Fibroblast of villous mesenchyme (primary cell): Measurements from ENCODE around the gene FCHSD2. TPM values are rescaled to one million over a fixed set of nuclear protein-coding genes. Genes with fewer than 3 reads are reported as not detected.

ENCODE experiments used
- DNase-seq: peaks from one replicate; pipeline ENCODE4 v3.0.0-alpha.2; 2010; ENCODE audit warnings: low read depth
- H3K4me3 ChIP-seq: 2 replicates; pipeline ENCODE4 v1.5.1; 2011; ENCODE audit warnings: low read depth, mild to moderate bottlenecking, low read length
- total RNA-seq: library from RNA; depleted of rRNA; stranded (reverse); fragments of >200 nt; gene quantifications from 2 replicates; pipeline ENCODE4 v1.2.3, GENCODE V29; 2012
- TF ChIP-seq, protein P1 (sequence below): IDR thresholded peaks from 2 replicates; pipeline ENCODE4 v1.5.1; 2012; ENCODE audit warnings: low read depth, mild to moderate bottlenecking, low read length; ENCODE audit not compliant: insufficient read depth

FCHSD2 gene
- total RNA-seq, 1 donor: 11.2 TPM

DNA sequence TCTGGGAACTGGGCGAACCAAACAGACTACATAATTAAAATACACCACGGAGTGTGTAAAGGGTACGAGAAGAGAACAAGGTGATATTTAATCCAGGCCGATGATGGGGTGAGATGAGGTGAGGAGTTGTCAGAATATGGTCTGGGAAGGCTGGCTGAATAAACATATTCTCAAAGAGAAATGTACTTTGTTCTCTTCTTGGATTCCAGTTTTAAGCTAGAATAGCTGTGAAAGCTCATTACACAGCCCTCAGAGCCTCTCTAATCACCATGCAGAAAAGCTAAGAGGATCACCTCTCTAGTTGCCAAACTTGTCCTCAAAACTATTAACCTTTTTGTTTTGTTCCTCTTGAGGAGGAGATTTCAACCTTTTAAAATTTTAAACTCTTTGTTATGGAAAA lies 238.1 kb downstream of the FCHSD2 start:
- H3K4me3 ChIP-seq: no peak overlapping the region
- TF ChIP-seq, protein P1, sequence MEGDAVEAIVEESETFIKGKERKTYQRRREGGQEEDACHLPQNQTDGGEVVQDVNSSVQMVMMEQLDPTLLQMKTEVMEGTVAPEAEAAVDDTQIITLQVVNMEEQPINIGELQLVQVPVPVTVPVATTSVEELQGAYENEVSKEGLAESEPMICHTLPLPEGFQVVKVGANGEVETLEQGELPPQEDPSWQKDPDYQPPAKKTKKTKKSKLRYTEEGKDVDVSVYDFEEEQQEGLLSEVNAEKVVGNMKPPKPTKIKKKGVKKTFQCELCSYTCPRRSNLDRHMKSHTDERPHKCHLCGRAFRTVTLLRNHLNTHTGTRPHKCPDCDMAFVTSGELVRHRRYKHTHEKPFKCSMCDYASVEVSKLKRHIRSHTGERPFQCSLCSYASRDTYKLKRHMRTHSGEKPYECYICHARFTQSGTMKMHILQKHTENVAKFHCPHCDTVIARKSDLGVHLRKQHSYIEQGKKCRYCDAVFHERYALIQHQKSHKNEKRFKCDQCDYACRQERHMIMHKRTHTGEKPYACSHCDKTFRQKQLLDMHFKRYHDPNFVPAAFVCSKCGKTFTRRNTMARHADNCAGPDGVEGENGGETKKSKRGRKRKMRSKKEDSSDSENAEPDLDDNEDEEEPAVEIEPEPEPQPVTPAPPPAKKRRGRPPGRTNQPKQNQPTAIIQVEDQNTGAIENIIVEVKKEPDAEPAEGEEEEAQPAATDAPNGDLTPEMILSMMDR: no peak
- no peak for DNase-seq

- no peak for DNase-seq
- TF ChIP-seq, protein P1: no peak
- no peak overlapping the region for H3K4me3 ChIP-seq
Observed at GRCh38 chr11:72901374-72901773, 240.7 kb downstream of the FCHSD2 start.

- no peak overlapping the region for H3K4me3 ChIP-seq
- DNase-seq: no peak
- TF ChIP-seq, protein P1: no peak
Observed at GRCh38 chr11:72900013-72900412, 242.1 kb downstream of the FCHSD2 start.

DNA sequence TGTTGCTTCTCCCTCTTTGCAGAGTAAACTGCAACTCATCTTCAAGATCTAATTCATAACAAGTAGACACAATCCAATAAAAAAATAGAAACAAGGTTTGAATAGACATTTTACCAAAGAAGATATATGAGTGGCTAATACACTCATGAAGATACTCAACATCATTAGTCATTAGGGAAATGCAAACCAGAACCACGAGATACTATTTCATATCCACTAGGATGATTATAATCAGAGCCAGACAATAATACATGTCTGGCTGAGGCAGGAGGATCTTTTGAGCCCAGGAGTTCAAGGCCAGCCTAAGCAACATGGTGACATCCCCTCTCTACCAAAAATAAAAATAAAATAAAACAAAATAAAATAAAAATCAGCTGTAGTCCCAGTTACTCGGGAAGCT lies 242.9 kb downstream of the FCHSD2 start:
- TF ChIP-seq, protein P1: no peak
- H3K4me3 ChIP-seq: no peak overlapping the region
- DNase-seq: no peak

- TF ChIP-seq, protein P1: no peak
- DNase-seq: no peak
Observed at GRCh38 chr11:72897506-72897905, 244.6 kb downstream of the FCHSD2 start.

DNA sequence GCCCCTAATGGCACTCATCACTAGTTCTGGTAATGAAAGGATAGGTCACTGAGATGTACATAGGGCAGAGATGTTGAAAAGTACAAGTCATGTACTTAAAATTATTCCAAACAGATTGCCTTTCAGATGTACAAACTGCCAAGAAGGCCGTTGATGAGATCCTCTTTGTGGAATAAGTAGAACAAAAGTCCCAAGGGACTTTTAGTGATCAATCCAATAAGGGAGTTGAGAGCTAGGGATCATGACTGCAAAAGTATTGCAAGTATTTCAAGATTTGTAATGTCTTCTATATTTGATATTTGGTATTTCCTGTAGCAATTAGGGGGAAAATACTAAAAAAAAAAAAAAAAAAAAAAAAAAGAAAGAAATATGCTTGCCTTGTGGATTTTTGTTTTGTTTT lies 245.7 kb downstream of the FCHSD2 start:
- DNase-seq: no peak
- TF ChIP-seq, protein P1: no peak
- no peak overlapping the region for H3K4me3 ChIP-seq

More at GRCh38 chr11:72897506-72897905, 244.6 kb downstream of the FCHSD2 start:
- no peak overlapping the region for H3K4me3 ChIP-seq

DNA sequence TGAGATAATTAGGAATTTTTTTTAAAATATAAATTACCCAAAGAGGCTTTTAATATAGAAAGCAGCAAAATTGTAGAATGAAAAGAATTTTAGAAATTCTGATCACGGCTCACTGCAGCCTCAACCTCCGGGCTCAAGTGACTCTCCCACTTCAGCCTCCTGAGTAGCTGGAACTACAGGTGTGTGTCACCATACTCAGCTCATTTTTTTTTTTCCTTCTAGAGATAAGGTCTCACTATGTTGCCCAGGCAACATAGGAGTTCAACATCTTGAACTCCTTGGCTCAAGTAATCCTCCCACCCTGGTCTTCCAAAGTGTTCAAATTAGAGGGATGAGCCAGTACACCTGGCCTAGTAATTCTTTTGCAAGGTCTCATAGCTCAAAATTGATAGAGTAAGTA lies 251.2 kb downstream of the FCHSD2 start:
- no peak overlapping the region for H3K4me3 ChIP-seq
- no peak for DNase-seq
- TF ChIP-seq, protein P1: no peak
